HEK293T (cell line): ENCODE measurements around the gene VPS35L.

Source experiments
- CTCF ChIA-PET: fragments of 350-600 bp; formaldehyde crosslinking; extraction: SDS; loops from one replicate; lab custom pipeline; 2021; ENCODE audit warnings: antibody characterized with exemption, inconsistent platforms; lab: Yijun Ruan, JAX
- POLR2A ChIA-PET: fragments of 350-600 bp; formaldehyde crosslinking; extraction: SDS; loops from one replicate; lab custom pipeline; 2020; ENCODE audit warnings: antibody characterized with exemption, inconsistent platforms; lab: Yijun Ruan, JAX
- DNase-seq: peaks from one replicate; pipeline ENCODE4 v3.0.0; 2012; ENCODE audit warnings: mixed read lengths; ENCODE audit errors: extremely low spot score
- ARNT ChIP-seq: fragments of 450-650 bp; IDR thresholded peaks from 2 replicates; pipeline ENCODE4 v1.6.1; 2017; ENCODE audit warnings: mild to moderate bottlenecking
- BHLHE40 ChIP-seq: fragments of 450-650 bp; IDR thresholded peaks from 2 replicates; pipeline ENCODE4 v1.6.1; 2016; ENCODE audit warnings: mild to moderate bottlenecking, moderate library complexity, borderline replicate concordance
- CTBP1 ChIP-seq: fragments of 450-650 bp; IDR thresholded peaks from 2 replicates; pipeline ENCODE4 v1.6.1; 2016; ENCODE audit warnings: borderline replicate concordance
- ELF4 ChIP-seq: fragments of 450-650 bp; IDR thresholded peaks from 2 replicates; pipeline ENCODE4 v1.6.1; 2017; ENCODE audit warnings: antibody characterized with exemption
- FOXA1 ChIP-seq: fragments of 450-650 bp; IDR thresholded peaks from 2 replicates; pipeline ENCODE4 v1.6.1; 2016; ENCODE audit warnings: mild to moderate bottlenecking
- FOXK2 ChIP-seq: fragments of 450-650 bp; IDR thresholded peaks from 2 replicates; pipeline ENCODE4 v1.6.1; 2016; ENCODE audit warnings: mild to moderate bottlenecking
- FOXM1 ChIP-seq: fragments of 450-650 bp; IDR thresholded peaks from 2 replicates; pipeline ENCODE4 v1.6.1; 2017; ENCODE audit warnings: mild to moderate bottlenecking, borderline replicate concordance
- HDGF ChIP-seq: fragments of 450-650 bp; IDR thresholded peaks from 2 replicates; pipeline ENCODE4 v1.6.1; 2017; ENCODE audit warnings: antibody characterized with exemption, borderline replicate concordance
- L3MBTL2 ChIP-seq: fragments of 450-650 bp; conservative IDR thresholded peaks from 2 replicates; pipeline ENCODE4 v1.6.1; 2016; ENCODE audit warnings: mild to moderate bottlenecking
- LEF1 ChIP-seq: fragments of 450-650 bp; IDR thresholded peaks from 2 replicates; pipeline ENCODE4 v1.6.1; 2017; ENCODE audit warnings: mild to moderate bottlenecking, borderline replicate concordance
- NFRKB ChIP-seq: fragments of 450-650 bp; IDR thresholded peaks from 2 replicates; pipeline ENCODE4 v1.6.1; 2016; ENCODE audit warnings: mild to moderate bottlenecking, moderate library complexity
- PKNOX1 ChIP-seq: fragments of 450-650 bp; IDR thresholded peaks from 2 replicates; pipeline ENCODE4 v1.6.1; 2016
- SP1 ChIP-seq: fragments of 450-650 bp; IDR thresholded peaks from 2 replicates; pipeline ENCODE4 v1.6.1; 2017
- SUZ12 ChIP-seq: fragments of 450-650 bp; IDR thresholded peaks from 2 replicates; pipeline ENCODE4 v1.6.1; 2016; ENCODE audit warnings: mild to moderate bottlenecking
- TARDBP ChIP-seq: fragments of 450-650 bp; IDR thresholded peaks from 2 replicates; pipeline ENCODE4 v1.6.1; 2016
- ZNF384 ChIP-seq: fragments of 450-650 bp; IDR thresholded peaks from 2 replicates; pipeline ENCODE4 v1.6.1; 2016

Gene VPS35L

GRCh38 chr16:19522397-19522732, 33.1 kb upstream of the VPS35L start:
- POLR2A ChIA-PET, result no interaction called here
- DNase-seq, result no peak
- no peak for TF ChIP-seq ELF4
- TF ChIP-seq SUZ12, result no peak
- no peak for TF ChIP-seq L3MBTL2
- TF ChIP-seq LEF1, result no peak
- no peak for TF ChIP-seq NFRKB
- no peak for TF ChIP-seq FOXA1
- TF ChIP-seq TARDBP, result no peak
- TF ChIP-seq CTBP1, result no peak
- no peak for TF ChIP-seq FOXK2
- TF ChIP-seq BHLHE40, result no peak
- no peak for TF ChIP-seq PKNOX1
- TF ChIP-seq ARNT, result no peak
- TF ChIP-seq HDGF, result no peak
- no peak for TF ChIP-seq SP1
- TF ChIP-seq FOXM1, result no peak
- TF ChIP-seq ZNF384, result no peak
- CTCF ChIA-PET, result no interaction called here

- DNase-seq, result no peak
- TF ChIP-seq NFRKB, result no peak
- TF ChIP-seq FOXM1, result no peak
- TF ChIP-seq CTBP1, result no peak
- TF ChIP-seq FOXA1, result no peak
- TF ChIP-seq BHLHE40, result no peak
- no peak for TF ChIP-seq ZNF384
- no peak for TF ChIP-seq SP1
- TF ChIP-seq ARNT, result no peak
- TF ChIP-seq FOXK2, result no peak
- TF ChIP-seq SUZ12, result no peak
- TF ChIP-seq PKNOX1, result no peak
- TF ChIP-seq ELF4, result no peak
- ChIA-PET CTCF (no interaction called here), POLR2A (no interaction called here)
Observed at GRCh38 chr16:19522760-19523159, 32.7 kb upstream of the VPS35L start.

GRCh38 chr16:19523184-19523558, 32.3 kb upstream of the VPS35L start:
- POLR2A ChIA-PET, result interaction anchor here (0.8 kb wide), 1 partner anchor 32 kb away, joined by 5 read pairs; the partner anchor contains the start of gene VPS35L
- CTCF ChIA-PET, result interaction anchor here (0.6 to 1.4 kb wide), 2 partner anchors 51 to 134 kb away, joined by 3 read pairs; no protein-coding TSS in a partner anchor
- DNase-seq, result no peak
- TF ChIP-seq SP1 (no peak), PKNOX1 (no peak), FOXA1 (no peak), L3MBTL2 (no peak), FOXK2 (no peak), TARDBP (no peak), NFRKB (no peak), ELF4 (no peak), CTBP1 (no peak), SUZ12 (no peak), HDGF (no peak), FOXM1 (no peak), ARNT (no peak), BHLHE40 (no peak), LEF1 (no peak)

- ChIA-PET POLR2A (interaction anchor here (0.7 to 1.6 kb wide), 8 partner anchors 10 to 733 kb away, joined by 3 to 6 read pairs (median 4); partner anchors contain the start of genes RPS15A and VPS35L), CTCF (interaction anchor here (0.6 to 1.4 kb wide), 2 partner anchors 51 to 135 kb away, joined by 3 read pairs; no protein-coding TSS in a partner anchor)
- TF ChIP-seq SP1, result no peak
- no peak for TF ChIP-seq BHLHE40
- TF ChIP-seq NFRKB, result no peak
- TF ChIP-seq ARNT, result no peak
- no peak for TF ChIP-seq L3MBTL2
- no peak for TF ChIP-seq FOXM1
- peak; percentile 59; the same call in 1 of the 2 replicates for TF ChIP-seq SUZ12
- peak; percentile 83 for TF ChIP-seq ELF4
- TF ChIP-seq LEF1, result no peak
- DNase-seq, result peak; percentile 87
Observed at GRCh38 chr16:19523559-19524355, 31.7 kb upstream of the VPS35L start, which contains the start of gene CCP110. Gene CCP110 (plus strand): TSS chr16:19523942. CDS start chr16:19527882, 3,940 bp downstream.

- DNase-seq, result no peak
- CTCF ChIA-PET, result interaction anchor here (1.4 kb wide), 1 partner anchor 136 kb away, joined by 3 read pairs; no protein-coding TSS in a partner anchor
- TF ChIP-seq LEF1, result no peak
- no peak for TF ChIP-seq SUZ12
- no peak for TF ChIP-seq SP1
- TF ChIP-seq FOXM1, result no peak
- TF ChIP-seq ELF4, result no peak
- TF ChIP-seq CTBP1, result no peak
- no peak for TF ChIP-seq ARNT
- no peak for TF ChIP-seq FOXA1
- no peak for TF ChIP-seq HDGF
- TF ChIP-seq ZNF384, result no peak
- POLR2A ChIA-PET, result interaction anchor here (0.7 to 1.6 kb wide), 7 partner anchors 9 to 734 kb away, joined by 3 to 6 read pairs (median 4); partner anchors contain the start of genes RPS15A and VPS35L
Observed at GRCh38 chr16:19524356-19524615, 31.2 kb upstream of the VPS35L start.
